Nucleus accumbens (tissue), 56 donors: Measurements from ENCODE around the gene SPOCD1.
A peak's percentile ranks its signal among the peaks of the same experiment; 100 is the strongest.

Experiments
- DNase-seq, 56 donors: peaks; one replicate each; lab custom pipeline; 2025; lab: John Stamatoyannopoulos, UW

Gene SPOCD1

GRCh38 chr1:31802190-31803150 is 13.4 kb downstream of the SPOCD1 start:
- peak in 1 of 56 donors; percentile 50 for DNase-seq

DNA sequence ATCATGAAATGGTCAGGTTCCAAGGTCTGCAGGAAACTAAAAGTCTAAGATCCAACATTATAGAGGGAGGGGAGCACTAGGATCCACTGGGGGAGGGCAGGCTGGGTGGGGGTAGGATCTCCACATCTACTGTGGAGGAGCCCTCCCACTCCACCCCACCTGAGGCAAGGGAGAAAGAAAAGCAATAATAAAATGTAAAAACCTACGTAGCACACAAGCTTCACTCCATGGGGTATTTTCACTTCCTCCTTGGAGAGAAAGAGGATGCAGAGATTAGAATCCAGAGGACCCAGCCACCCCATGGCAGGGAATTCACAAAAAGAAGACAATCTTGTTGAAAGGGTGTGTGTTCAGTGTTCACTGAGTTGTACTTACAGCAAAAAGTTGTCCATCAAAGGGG is 14.4 kb downstream of the SPOCD1 start:
- no peak for DNase-seq

GRCh38 chr1:31800674-31800967 is 15.2 kb downstream of the SPOCD1 start:
- DNase-seq = no peak

DNA sequence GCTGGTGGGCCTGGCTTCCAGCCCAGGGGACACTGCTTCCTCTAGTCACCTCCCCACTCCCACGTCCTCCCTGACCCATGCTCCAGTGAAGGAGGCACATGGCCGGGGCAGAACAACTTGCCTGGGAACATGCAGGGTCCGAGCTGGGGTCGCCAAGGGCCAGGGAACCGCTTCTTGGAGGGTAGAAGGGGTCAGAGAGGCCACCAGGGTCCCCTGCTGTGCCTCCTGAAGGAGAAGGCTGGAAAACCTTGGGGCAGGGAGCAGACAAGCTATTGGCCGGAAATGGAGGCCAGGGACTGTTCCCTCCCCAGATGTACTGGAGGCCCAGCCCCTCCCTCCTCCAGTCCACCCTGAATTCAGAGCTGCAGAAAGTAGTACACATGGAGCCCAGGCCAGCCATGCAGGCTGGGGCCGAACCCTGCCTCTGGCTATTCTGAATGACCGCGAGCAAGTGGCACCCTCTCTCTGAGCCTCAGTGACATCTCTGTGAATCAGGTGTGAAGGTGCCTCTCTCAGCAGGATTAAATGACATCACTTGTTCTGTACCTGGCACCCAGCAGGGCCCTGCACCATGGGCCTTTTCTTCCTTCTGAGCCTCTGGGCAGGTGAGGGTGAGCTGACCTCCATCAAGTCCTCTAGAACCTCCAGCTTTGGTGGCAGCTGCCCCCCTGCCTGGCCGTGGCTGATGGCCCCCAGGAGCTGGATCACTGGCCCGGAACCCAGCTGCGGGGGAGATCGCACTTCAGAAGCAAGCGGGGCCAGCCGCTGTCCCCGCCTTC is 15.7 kb downstream of the SPOCD1 start:
- DNase-seq = no peak

GRCh38 chr1:31799196-31799894 is 16.5 kb downstream of the SPOCD1 start:
- DNase-seq = no peak

- DNase-seq = peak in 1 of 56 donors; percentile 37
Measured at GRCh38 chr1:31798433-31799195, 17.2 kb downstream of the SPOCD1 start.

- no peak for DNase-seq
Measured at GRCh38 chr1:31798086-31798432, 17.8 kb downstream of the SPOCD1 start.

GRCh38 chr1:31797216-31797615 is 18.6 kb downstream of the SPOCD1 start:
- no peak for DNase-seq

- DNase-seq = no peak
Measured at GRCh38 chr1:31796707-31797106, 19.1 kb downstream of the SPOCD1 start.

GRCh38 chr1:31795801-31796621 is 19.8 kb downstream of the SPOCD1 start:
- DNase-seq = peak in 18 of 56 donors; percentile 19 to 89 (median 41)

DNA sequence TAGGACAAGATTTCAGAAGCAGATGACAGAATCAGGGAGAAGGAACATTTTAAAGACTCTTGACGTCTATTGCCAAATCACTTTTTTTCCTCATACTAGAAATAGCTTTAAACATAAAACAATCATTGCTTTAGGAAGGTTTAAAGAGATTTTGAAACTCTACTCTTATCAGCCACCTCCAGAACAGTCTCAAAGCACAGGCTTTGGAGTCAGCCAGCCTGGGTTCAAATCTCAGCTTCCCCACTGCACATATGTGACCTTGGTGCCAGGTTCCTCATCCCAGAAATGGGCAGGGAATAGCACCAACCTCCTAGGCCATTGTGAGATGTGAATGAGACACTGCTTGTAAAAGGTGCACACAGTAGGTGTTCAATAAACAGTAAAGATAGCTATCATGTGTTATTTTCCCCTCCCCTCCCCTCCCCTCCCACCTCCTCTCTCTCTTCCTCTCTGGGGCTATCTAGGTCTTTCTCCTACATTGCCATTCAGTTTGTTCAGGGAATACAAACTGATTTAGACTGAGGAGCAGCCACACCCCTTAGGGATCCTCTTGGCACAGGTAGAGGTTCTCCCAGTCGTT is 20.6 kb downstream of the SPOCD1 start:
- DNase-seq = no peak

GRCh38 chr1:31793586-31794285 is 22.1 kb downstream of the SPOCD1 start:
- DNase-seq = no peak

DNA sequence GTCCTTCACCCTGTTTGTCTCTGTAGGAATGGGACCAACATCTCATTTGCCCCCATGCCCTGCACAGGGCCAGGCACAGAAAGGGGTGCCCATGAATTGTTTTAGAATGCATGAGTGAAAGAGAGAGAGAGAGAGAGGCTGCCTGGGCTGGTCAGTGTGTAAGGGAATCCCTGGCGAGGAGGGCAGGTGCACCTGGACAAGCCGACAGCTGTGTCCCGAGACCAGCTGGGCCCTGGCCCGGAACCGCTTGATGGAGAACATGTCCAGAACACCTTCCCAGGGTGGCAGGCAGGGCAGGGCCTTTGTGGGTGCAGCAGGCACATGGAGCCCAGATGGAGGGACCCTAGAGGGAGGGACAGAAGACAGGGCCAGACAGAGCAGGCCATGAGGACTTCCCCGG is 22.7 kb downstream of the SPOCD1 start:
- no peak for DNase-seq

- no peak for DNase-seq
Measured at GRCh38 chr1:31792541-31792940, 23.3 kb downstream of the SPOCD1 start.

- no peak for DNase-seq
Measured at GRCh38 chr1:31792116-31792515, 23.7 kb downstream of the SPOCD1 start.

DNA sequence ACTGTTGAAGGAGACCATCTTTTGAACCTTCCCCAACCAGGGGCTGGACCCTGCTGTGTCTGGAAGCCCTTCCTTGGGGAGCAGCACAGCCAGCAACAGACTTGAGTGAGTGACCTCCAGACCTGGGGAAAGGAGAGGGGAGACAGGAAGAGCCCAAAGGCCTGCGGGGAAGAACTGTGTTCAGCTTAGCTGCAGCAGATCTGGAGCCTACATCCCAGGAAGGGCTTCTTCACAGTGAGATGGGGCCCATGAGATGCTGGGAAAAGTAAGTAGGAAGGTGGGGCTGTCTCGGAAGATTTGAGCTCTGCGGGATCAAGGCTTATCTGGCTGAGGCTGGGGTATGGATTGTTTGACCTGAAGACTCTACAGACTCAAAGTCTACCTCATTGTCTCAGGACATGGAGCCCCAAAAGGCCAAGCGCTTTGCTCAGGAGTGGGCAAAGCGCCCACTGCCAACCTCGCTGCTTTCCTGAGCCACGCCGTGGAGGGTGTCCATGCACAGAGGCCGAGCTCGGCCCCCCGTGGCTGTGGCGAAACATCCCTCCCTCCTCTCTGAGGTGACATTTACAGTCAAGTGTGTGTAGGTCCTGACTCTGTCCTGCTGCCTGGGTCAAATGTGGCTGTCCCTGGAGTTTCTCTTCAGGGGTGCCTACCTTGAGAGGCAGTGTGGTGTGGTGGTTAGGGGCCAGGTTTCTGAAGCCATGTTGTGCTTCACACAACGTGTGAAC is 24.5 kb downstream of the SPOCD1 start:
- no peak for DNase-seq

GRCh38 chr1:31790641-31791091 is 25.2 kb downstream of the SPOCD1 start:
- DNase-seq = no peak

GRCh38 chr1:31790140-31790539 is 25.7 kb downstream of the SPOCD1 start:
- DNase-seq = no peak
